Breast epithelium (tissue), 4 donors: ENCODE data around the gene ZNF778. TPM values are rescaled to one million over a fixed set of nuclear protein-coding genes. Genes with fewer than 3 reads are reported as not detected.
"Not testable (repeated sequence)": the region's sequence is repeated elsewhere in the genome, so short reads cannot be mapped to it uniquely, and the experiment has no call there.

ENCODE experiments used
- DNase-seq, 2 donors: peaks; one replicate each; pipeline ENCODE4 v3.0.0-alpha.2; 2019; ENCODE audit warnings: low spot score in 2 of 2
- H3K27ac ChIP-seq, 2 donors: fragments of 200-600 bp; sonication (generic) in 1 of 2; one replicate each; pipeline ENCODE4 v1.5.1; 2016 to 2019; ENCODE audit warnings: mild to moderate bottlenecking in 1 of 2
- H3K27me3 ChIP-seq, 2 donors: fragments of 200-600 bp; sonication (generic) in 1 of 2; one replicate each; pipeline versions ENCODE4 v1.5.1 to v1.6.0; 2017 to 2019; ENCODE audit warnings: control low read depth in 1 of 2, mild to moderate bottlenecking in 1 of 2
- H3K36me3 ChIP-seq: fragments of 200-600 bp; one replicate; pipeline ENCODE4 v1.5.1; 2019
- H3K4me1 ChIP-seq, 2 donors: fragments of 200-600 bp; sonication (generic); one replicate each; pipeline ENCODE4 v1.5.1; 2016 to 2019; ENCODE audit warnings: control low read depth in 1 of 2
- H3K4me3 ChIP-seq, 3 donors: fragments of 200-600 bp; sonication (generic); 1 replicate in 2 of 3; 2 replicates in 1 of 3; pipeline ENCODE4 v1.5.1; 2016 to 2019; ENCODE audit warnings: mild to moderate bottlenecking in 3 of 3, moderate library complexity in 2 of 3
- H3K9me3 ChIP-seq, 2 donors: fragments of 200-600 bp; sonication (generic) in 1 of 2; one replicate each; pipeline ENCODE4 v1.5.1; 2016 to 2019; ENCODE audit warnings: control low read depth in 1 of 2
- POLR2A ChIP-seq: fragments of 450-650 bp; IDR thresholded peaks from one replicate; pipeline ENCODE4 v1.6.1; 2016; ENCODE audit warnings: antibody characterized with exemption, mild to moderate bottlenecking, moderate library complexity
- POLR2AphosphoS5 ChIP-seq, 3 donors: sonication (generic); formaldehyde crosslinking; IDR thresholded peaks; one replicate each; pipeline ENCODE4 v1.6.1; 2017; ENCODE audit warnings: antibody characterized with exemption in 3 of 3
- intact Hi-C: fragments of 100-400 bp; cut with DNase I; formaldehyde crosslinking; loops from one replicate; pipeline ENCODE4 v1.15.1; 2023; ENCODE audit warnings: low total_unique reads
- total RNA-seq, 3 donors: library from RNA; depleted of rRNA; stranded (reverse); fragments of >200 nt; gene quantifications; one replicate each; pipeline ENCODE4 v1.1.0, GENCODE V29; 2016
- TF ChIP-seq, protein P1 (sequence below), 3 donors: fragments of 450-650 bp; IDR thresholded peaks; one replicate each; pipeline ENCODE4 v1.5.1; 2016 to 2017; ENCODE audit warnings: antibody characterized with exemption in 3 of 3, mild to moderate bottlenecking in 3 of 3, moderate library complexity in 3 of 3

The ZNF778 gene
- total RNA-seq, 3 donors from 2014 or later: 10.1 to 20.9 (median 12.5) TPM

- DNase-seq: no peak
- intact Hi-C loops: no loop called here
- Histone ChIP-seq H3K4me1 (no peaks in the 10 kb centered on the region), H3K27me3 (peaks cover 3 to 9% of the 10 kb centered on the region in 2 donors), H3K27ac (no peak overlapping the region), H3K4me3 (no peak overlapping the region), H3K9me3 (no peaks in the 10 kb centered on the region), H3K36me3 (no peaks in the 10 kb centered on the region)
- TF ChIP-seq, protein P1, sequence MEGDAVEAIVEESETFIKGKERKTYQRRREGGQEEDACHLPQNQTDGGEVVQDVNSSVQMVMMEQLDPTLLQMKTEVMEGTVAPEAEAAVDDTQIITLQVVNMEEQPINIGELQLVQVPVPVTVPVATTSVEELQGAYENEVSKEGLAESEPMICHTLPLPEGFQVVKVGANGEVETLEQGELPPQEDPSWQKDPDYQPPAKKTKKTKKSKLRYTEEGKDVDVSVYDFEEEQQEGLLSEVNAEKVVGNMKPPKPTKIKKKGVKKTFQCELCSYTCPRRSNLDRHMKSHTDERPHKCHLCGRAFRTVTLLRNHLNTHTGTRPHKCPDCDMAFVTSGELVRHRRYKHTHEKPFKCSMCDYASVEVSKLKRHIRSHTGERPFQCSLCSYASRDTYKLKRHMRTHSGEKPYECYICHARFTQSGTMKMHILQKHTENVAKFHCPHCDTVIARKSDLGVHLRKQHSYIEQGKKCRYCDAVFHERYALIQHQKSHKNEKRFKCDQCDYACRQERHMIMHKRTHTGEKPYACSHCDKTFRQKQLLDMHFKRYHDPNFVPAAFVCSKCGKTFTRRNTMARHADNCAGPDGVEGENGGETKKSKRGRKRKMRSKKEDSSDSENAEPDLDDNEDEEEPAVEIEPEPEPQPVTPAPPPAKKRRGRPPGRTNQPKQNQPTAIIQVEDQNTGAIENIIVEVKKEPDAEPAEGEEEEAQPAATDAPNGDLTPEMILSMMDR (IDR thresholded peaks at IDR 0.05): no peak
- TF ChIP-seq POLR2A (no peak), POLR2AphosphoS5 (IDR thresholded peaks at IDR 0.05) (no peak)
These were observed 33.4 kb upstream of the ZNF778 start for GRCh38 chr16:89183975-89184676.

GRCh38 chr16:89184677-89184932 is 32.9 kb upstream of the ZNF778 start:
- DNase-seq: no peak

GRCh38 chr16:89184933-89185794 is 32.3 kb upstream of the ZNF778 start:
- DNase-seq: no peak
- no peak for TF ChIP-seq POLR2AphosphoS5 (IDR thresholded peaks at IDR 0.05)
- TF ChIP-seq, protein P1 (IDR thresholded peaks at IDR 0.05): no peak
- TF ChIP-seq POLR2A: no peak
- Histone ChIP-seq H3K4me3 (no peak overlapping the region), H3K27ac (no peak overlapping the region), H3K4me1 (no peaks in the 10 kb centered on the region), H3K9me3 (no peaks in the 10 kb centered on the region), H3K27me3 (peaks cover 2 to 3% of the 10 kb centered on the region in 2 donors), H3K36me3 (no peaks in the 10 kb centered on the region)
- intact Hi-C loops: no loop called here

More at GRCh38 chr16:89184677-89184932, 32.9 kb upstream of the ZNF778 start:
- H3K4me3 ChIP-seq: no peak overlapping the region
- H3K9me3 ChIP-seq: no peaks in the 10 kb centered on the region
- peaks cover 3 to 6% of the 10 kb centered on the region in 2 donors for H3K27me3 ChIP-seq
- H3K36me3 ChIP-seq: no peaks in the 10 kb centered on the region
- H3K27ac ChIP-seq: no peak overlapping the region
- intact Hi-C loops: no loop called here
- no peak for TF ChIP-seq POLR2AphosphoS5 (IDR thresholded peaks at IDR 0.05)
- no peaks in the 10 kb centered on the region for H3K4me1 ChIP-seq

DNA sequence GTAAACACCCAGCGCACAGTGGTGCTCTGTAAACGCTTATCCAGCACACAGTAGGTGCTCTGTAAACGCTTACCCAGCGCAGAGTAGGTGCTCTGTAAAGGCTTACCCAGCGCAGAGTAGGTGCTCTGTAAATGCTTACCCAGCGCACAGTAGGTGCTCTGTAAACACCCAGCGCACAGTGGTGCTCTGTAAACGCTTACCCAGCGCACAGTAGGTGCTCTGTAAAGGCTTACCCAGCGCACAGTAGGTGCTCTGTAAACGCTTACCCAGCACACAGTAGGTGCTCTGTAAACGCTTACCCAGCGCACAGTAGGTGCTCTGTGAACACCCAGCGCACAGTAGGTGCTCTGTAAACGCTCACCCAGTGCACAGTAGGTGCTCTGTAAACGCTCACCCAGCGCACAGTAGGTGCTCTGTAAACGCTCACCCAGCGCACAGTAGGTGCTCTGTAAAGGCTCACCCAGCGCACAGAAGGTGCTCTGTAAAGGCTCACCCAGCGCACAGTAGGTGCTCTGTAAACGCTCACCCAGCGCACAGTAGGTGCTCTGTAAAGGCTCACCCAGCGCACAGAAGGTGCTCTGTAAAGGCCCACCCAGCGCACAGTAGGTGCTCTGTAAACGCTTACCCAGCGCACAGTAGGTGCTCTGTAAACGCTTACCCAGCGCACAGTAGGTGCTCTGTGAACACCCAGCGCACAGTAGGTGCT is 31.5 kb upstream of the ZNF778 start:
- H3K9me3 ChIP-seq, H3K36me3 ChIP-seq, intact Hi-C loops, H3K4me3 ChIP-seq, H3K4me1 ChIP-seq, H3K27ac ChIP-seq, H3K27me3 ChIP-seq, DNase-seq: not testable (repeated sequence)

GRCh38 chr16:89186593-89187031 is 30.9 kb upstream of the ZNF778 start:
- H3K27ac ChIP-seq, intact Hi-C loops, DNase-seq, H3K9me3 ChIP-seq, H3K4me1 ChIP-seq, H3K36me3 ChIP-seq, H3K27me3 ChIP-seq, H3K4me3 ChIP-seq: not testable (repeated sequence)

GRCh38 chr16:89187032-89187769 is 30.3 kb upstream of the ZNF778 start:
- TF ChIP-seq POLR2AphosphoS5 (IDR thresholded peaks at IDR 0.05): no peak
- TF ChIP-seq, protein P1 (IDR thresholded peaks at IDR 0.05): no peak
- no peak for TF ChIP-seq POLR2A
- H3K27me3 ChIP-seq: peaks cover 5 to 10% of the 10 kb centered on the region in 2 donors
- H3K36me3 ChIP-seq: no peaks in the 10 kb centered on the region
- no peaks in the 10 kb centered on the region for H3K9me3 ChIP-seq
- intact Hi-C loops: no loop called here
- no peak for DNase-seq
- peaks cover 0 to 3% of the 10 kb centered on the region in 2 donors for H3K4me1 ChIP-seq
- no peak overlapping the region for H3K27ac ChIP-seq
- no peak overlapping the region for H3K4me3 ChIP-seq
